ENCODE results near the gene ARL13A. TPM values are rescaled to one million over a fixed set of nuclear protein-coding genes. Genes with fewer than 3 reads are reported as not detected.

The ARL13A gene
- total RNA-seq, 4 donors from 2014 or later: not detected

GRCh38 chrX:101025126-101025525 is 55.6 kb downstream of the ARL13A start:
- no peak for DNase-seq (ENCODE audit: extremely low spot score)
- Histone ChIP-seq H3K4me1 (no peaks in the 10 kb centered on the region), H3K27me3 (no peaks in the 10 kb centered on the region), H3K27ac (replicated peaks in 1 of 4) (no peak overlapping the region), H3K36me3 (peaks cover 3 to 64% (median 32%) of the 10 kb centered on the region in 4 donors), H3K9me3 (no peaks in the 10 kb centered on the region), H3K4me3 (no peak overlapping the region)
- TF ChIP-seq POLR2AphosphoS5 (IDR thresholded peaks at IDR 0.05): no peak
- no peak for TF ChIP-seq CTCF (IDR thresholded peaks at IDR 0.05)
- no peak for TF ChIP-seq POLR2A (IDR thresholded peaks at IDR 0.05; ENCODE audit: low read depth)
- no peak for TF ChIP-seq EP300 (IDR thresholded peaks at IDR 0.05)
- intact Hi-C loops (cut with DNase I): no loop called here

- Histone ChIP-seq H3K9me3 (no peaks in the 10 kb centered on the region), H3K4me1 (no peaks in the 10 kb centered on the region), H3K36me3 (peaks cover 0 to 54% (median 21%) of the 10 kb centered on the region in 4 donors), H3K27ac (replicated peaks in 1 of 4) (no peak overlapping the region), H3K27me3 (no peaks in the 10 kb centered on the region), H3K4me3 (no peak overlapping the region)
- intact Hi-C loops (cut with DNase I): no loop called here
- WGBS: 67% methylated on average over 1 of the region's 1 CpG
- no peak for DNase-seq (ENCODE audit: extremely low spot score)
- no peak for TF ChIP-seq CTCF (IDR thresholded peaks at IDR 0.05)
- TF ChIP-seq POLR2AphosphoS5 (IDR thresholded peaks at IDR 0.05): no peak
- no peak for TF ChIP-seq EP300 (IDR thresholded peaks at IDR 0.05)
- TF ChIP-seq POLR2A (IDR thresholded peaks at IDR 0.05; ENCODE audit: low read depth): no peak
These were observed 59.1 kb downstream of the ARL13A start for GRCh38 chrX:101028562-101028961.

- no peaks in the 10 kb centered on the region for H3K9me3 ChIP-seq
- WGBS: 80% methylated on average over 1 of the region's 1 CpG
- DNase-seq (ENCODE audit: extremely low spot score): no peak
- no peaks in the 10 kb centered on the region for H3K4me1 ChIP-seq
- no peak overlapping the region for H3K4me3 ChIP-seq
- H3K27me3 ChIP-seq: no peaks in the 10 kb centered on the region
- H3K36me3 ChIP-seq: peaks cover 0 to 53% (median 21%) of the 10 kb centered on the region in 4 donors
- no peak for TF ChIP-seq EP300 (IDR thresholded peaks at IDR 0.05)
- intact Hi-C loops (cut with DNase I): no loop called here
- H3K27ac ChIP-seq (replicated peaks in 1 of 4): no peak overlapping the region
These were observed 60.2 kb downstream of the ARL13A start for GRCh38 chrX:101029665-101030064.

- Histone ChIP-seq H3K9me3 (no peaks in the 10 kb centered on the region), H3K36me3 (peaks cover 0 to 64% (median 11%) of the 10 kb centered on the region in 4 donors), H3K4me3 (no peak overlapping the region), H3K27ac (replicated peaks in 1 of 4) (no peak overlapping the region), H3K4me1 (no peaks in the 10 kb centered on the region), H3K27me3 (no peaks in the 10 kb centered on the region)
- intact Hi-C loops (cut with DNase I): no loop called here
- no peak for DNase-seq (ENCODE audit: extremely low spot score)
- TF ChIP-seq POLR2AphosphoS5 (IDR thresholded peaks at IDR 0.05) (no peak), CTCF (IDR thresholded peaks at IDR 0.05) (no peak), EP300 (IDR thresholded peaks at IDR 0.05) (no peak), POLR2A (IDR thresholded peaks at IDR 0.05; ENCODE audit: low read depth) (no peak)
These were observed 67.7 kb downstream of the ARL13A start for GRCh38 chrX:101037231-101037630.

- H3K36me3 ChIP-seq: peaks cover 0 to 51% (median 9%) of the 10 kb centered on the region in 4 donors
- intact Hi-C loops (cut with DNase I): no loop called here
- DNase-seq (ENCODE audit: extremely low spot score): no peak
- no peaks in the 10 kb centered on the region for H3K4me1 ChIP-seq
- TF ChIP-seq POLR2A (IDR thresholded peaks at IDR 0.05; ENCODE audit: low read depth) (no peak), POLR2AphosphoS5 (IDR thresholded peaks at IDR 0.05) (no peak)
- no peak overlapping the region for H3K4me3 ChIP-seq
- no peaks in the 10 kb centered on the region for H3K9me3 ChIP-seq
- H3K27me3 ChIP-seq: no peaks in the 10 kb centered on the region
- H3K27ac ChIP-seq (replicated peaks in 1 of 4): no peak overlapping the region
- WGBS: 89% methylated on average over 4 of the region's 4 CpGs
These were observed 70.7 kb downstream of the ARL13A start for GRCh38 chrX:101040197-101040596.

Other genes with a start within 250 kb of the ARL13A start
- 10 to 100 TPM; 14.9 to 30.7 (median 27.8) TPM for gene SYTL4, start 237.6 kb upstream of the ARL13A start, total RNA-seq
- 1 to 10 TPM; 7.6 to 9.2 (median 8.6) TPM for gene CSTF2, start 149.3 kb upstream of the ARL13A start, total RNA-seq
- gene NOX1, start 95.3 kb upstream of the ARL13A start, total RNA-seq: not detected
- gene XKRX, start 40.8 kb upstream of the ARL13A start, total RNA-seq: under 1 TPM in 1 of 4 donors, not detected in 3; 0.17 TPM
- 10 to 100 TPM; 11.1 to 15.9 (median 15.7) TPM for gene TRMT2B, start 82.4 kb downstream of the ARL13A start, total RNA-seq
- gene TMEM35A, start 109.2 kb downstream of the ARL13A start, total RNA-seq: 10 to 100 TPM in 3 of 4 donors, 1 to 10 TPM in 1; 9.9 to 22.9 (median 21.2) TPM
- gene CENPI, start 128.5 kb downstream of the ARL13A start, total RNA-seq: 1 to 10 TPM; 1.4 to 2.8 (median 1.7) TPM